ENCODE measurements around the gene RNF224. TPM values are rescaled to one million over a fixed set of nuclear protein-coding genes. Genes with fewer than 3 reads are reported as not detected.
A peak's percentile ranks its signal among the peaks of the same experiment; 100 is the strongest.

Gene RNF224
- total and polyA plus RNA-seq, 2 of the 13 experiments (the other 11 are each of a cell fraction or from before 2014, with no cell fraction given): 0.09 TPM; not detected in 1

GRCh38 chr9:137198051-137198901, 29.0 kb upstream of the RNF224 start (continued):
- TF ChIP-seq ZNF34 (CRISPR knock-in tag; IDR thresholded peaks at IDR 0.05; ENCODE audit: borderline replicate concordance) (no peak), PATZ1 (CRISPR knock-in tag; IDR thresholded peaks at IDR 0.05) (peak; percentile 78), KAT7 (CRISPR knock-in tag; IDR thresholded peaks at IDR 0.05; ENCODE audit: borderline replicate concordance) (no peak), MZF1 (CRISPR knock-in tag; IDR thresholded peaks at IDR 0.05; ENCODE audit: borderline replicate concordance) (no peak), ELF1 (CRISPR knock-in tag; IDR thresholded peaks at IDR 0.05) (no peak), ZBTB7B (CRISPR knock-in tag; IDR thresholded peaks at IDR 0.05) (0 out of 2 replicates have a peak, but pooled peaks have one; percentile 18), BRD4 (CRISPR knock-in tag; IDR thresholded peaks at IDR 0.05) (no peak), DR1 (CRISPR knock-in tag; IDR thresholded peaks at IDR 0.05) (no peak), ERF (CRISPR knock-in tag; IDR thresholded peaks at IDR 0.05) (peak; percentile 69; the same call in 1 of the 2 replicates), POGK (CRISPR knock-in tag; conservative IDR thresholded peaks at IDR 0.05) (no peak), ESRRA (CRISPR knock-in tag; IDR thresholded peaks at IDR 0.05; ENCODE audit: low read depth) (no peak), ARID4A (CRISPR knock-in tag; IDR thresholded peaks at IDR 0.05; ENCODE audit: borderline replicate concordance) (peak; percentile 31; the same call in 1 of the 2 replicates), ZNF710 (CRISPR knock-in tag; IDR thresholded peaks at IDR 0.05; ENCODE audit: borderline replicate concordance) (0 out of 2 replicates have a peak, but pooled peaks have one; percentile 19), TFE3 (CRISPR knock-in tag; IDR thresholded peaks at IDR 0.05) (peak; percentile 68; the same call in 1 of the 2 replicates), ZNF547 (CRISPR knock-in tag; IDR thresholded peaks at IDR 0.05) (no peak), ZNF530 (CRISPR knock-in tag; IDR thresholded peaks at IDR 0.05; ENCODE audit: low read depth) (no peak), KDM1A (CRISPR knock-in tag; IDR thresholded peaks at IDR 0.05) (no peak)
